Fibroblast of the aortic adventitia (primary cell): ENCODE measurements around the gene RNF8. TPM values are rescaled to one million over a fixed set of nuclear protein-coding genes. Genes with fewer than 3 reads are reported as not detected.
A peak's percentile ranks its signal among the peaks of the same experiment; 100 is the strongest.

Experiments
- DNase-seq: peaks from one replicate; pipeline ENCODE4 v3.0.0-alpha.2; 2010; ENCODE audit warnings: low read depth
- H3K4me3 ChIP-seq: 2 replicates; pipeline ENCODE4 v1.5.1; 2011; ENCODE audit warnings: low read depth, mild to moderate bottlenecking, control low read depth, low read length, moderate library complexity
- total RNA-seq: library from RNA; depleted of rRNA; stranded (reverse); fragments of >200 nt; gene quantifications from 2 replicates; pipeline ENCODE4 v1.2.3, GENCODE V29; 2012; ENCODE audit warnings: low replicate concordance
- TF ChIP-seq, protein P1 (sequence below): IDR thresholded peaks from 2 replicates; pipeline ENCODE4 v1.5.1; 2011; ENCODE audit warnings: mild to moderate bottlenecking, low read length, control low read depth, inconsistent platforms; ENCODE audit not compliant: insufficient read depth

Gene RNF8
- total RNA-seq, 1 donor, result 18.8 TPM

DNA sequence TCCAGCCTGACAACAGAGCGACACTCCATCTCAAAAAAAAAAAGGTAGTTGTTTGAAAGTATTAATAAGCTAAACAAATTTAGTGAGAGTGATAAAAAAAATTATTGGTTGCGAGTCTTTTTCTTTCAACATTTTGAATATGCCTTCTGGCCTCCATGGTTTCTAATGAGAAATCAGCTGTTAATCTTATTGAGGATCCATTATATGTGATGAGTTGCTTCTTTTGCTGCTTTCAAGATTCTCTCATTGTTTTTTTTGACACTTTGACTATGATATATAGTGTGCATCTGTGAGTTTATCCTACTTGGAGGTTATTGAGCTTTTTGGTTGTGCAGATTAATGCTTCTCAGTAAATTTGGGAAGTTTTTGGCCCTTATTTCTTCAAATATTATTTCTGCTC, 63.6 kb downstream of the RNF8 start:
- no peak for DNase-seq
- H3K4me3 ChIP-seq, result no peak overlapping the region
- TF ChIP-seq, protein P1, sequence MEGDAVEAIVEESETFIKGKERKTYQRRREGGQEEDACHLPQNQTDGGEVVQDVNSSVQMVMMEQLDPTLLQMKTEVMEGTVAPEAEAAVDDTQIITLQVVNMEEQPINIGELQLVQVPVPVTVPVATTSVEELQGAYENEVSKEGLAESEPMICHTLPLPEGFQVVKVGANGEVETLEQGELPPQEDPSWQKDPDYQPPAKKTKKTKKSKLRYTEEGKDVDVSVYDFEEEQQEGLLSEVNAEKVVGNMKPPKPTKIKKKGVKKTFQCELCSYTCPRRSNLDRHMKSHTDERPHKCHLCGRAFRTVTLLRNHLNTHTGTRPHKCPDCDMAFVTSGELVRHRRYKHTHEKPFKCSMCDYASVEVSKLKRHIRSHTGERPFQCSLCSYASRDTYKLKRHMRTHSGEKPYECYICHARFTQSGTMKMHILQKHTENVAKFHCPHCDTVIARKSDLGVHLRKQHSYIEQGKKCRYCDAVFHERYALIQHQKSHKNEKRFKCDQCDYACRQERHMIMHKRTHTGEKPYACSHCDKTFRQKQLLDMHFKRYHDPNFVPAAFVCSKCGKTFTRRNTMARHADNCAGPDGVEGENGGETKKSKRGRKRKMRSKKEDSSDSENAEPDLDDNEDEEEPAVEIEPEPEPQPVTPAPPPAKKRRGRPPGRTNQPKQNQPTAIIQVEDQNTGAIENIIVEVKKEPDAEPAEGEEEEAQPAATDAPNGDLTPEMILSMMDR, result no peak

DNA sequence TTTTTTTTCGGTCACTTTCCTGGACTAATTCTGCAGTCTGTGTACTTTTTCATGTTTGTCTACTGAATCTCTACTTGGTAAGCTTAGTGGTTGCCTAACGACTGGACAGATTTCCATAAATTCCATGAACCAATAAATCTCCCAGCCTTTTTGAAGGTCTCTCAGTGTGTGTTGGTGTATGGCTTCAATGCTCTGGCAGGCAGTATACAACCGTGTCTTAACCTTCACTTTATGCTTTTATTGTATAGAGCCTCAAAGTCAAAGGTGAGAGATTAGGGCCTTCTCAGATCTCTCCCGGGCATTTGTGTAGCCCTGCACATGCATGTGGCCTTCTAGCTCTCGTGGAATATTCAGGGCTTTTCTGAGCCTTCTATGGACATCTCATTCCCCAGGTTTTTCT, 64.9 kb downstream of the RNF8 start:
- DNase-seq, result no peak
- TF ChIP-seq, protein P1, result no peak
- no peak overlapping the region for H3K4me3 ChIP-seq

DNA sequence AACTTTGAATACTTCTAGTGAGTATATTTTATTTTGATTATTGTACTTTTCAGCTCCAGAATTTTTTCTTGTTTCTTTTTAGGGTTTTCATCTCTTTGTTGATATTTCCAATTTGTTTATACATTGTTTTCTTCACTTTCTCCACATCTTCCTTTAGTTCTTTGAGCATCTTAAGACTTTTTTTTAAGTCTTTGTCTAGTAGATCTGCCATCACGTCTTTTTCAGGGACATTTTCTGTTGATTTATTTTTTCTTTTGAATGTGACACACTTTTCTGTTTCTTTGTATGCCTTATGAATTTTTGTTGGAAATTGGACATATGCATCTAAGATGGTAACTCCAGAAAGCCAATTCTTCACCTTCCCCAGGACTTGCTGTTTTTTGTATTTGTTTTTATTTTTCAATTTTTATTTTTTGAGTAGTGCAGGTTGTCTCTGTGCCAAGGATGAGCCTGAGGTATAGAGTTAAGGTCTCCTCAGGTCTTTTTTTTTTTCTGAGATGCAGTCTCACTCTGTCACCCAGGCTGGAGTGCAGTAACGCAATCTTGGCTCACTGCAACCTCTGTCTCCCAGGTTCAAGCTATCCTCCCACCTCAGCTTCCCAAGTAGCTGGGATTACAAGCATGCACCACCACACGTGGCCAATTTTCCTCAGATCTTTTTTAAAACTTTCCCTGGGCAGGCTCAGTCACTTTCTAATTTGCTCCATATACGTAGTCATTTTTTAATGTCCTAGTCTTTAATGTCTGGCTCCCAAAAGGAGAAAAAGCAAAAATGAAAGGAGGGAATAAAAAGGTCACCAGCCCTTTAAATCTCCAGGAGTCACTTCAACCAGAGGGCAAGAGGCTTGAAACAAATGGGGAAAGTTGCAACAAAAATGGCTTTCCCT, 72.5 kb downstream of the RNF8 start:
- TF ChIP-seq, protein P1, result no peak
- DNase-seq, result no peak
- no peak overlapping the region for H3K4me3 ChIP-seq

DNA sequence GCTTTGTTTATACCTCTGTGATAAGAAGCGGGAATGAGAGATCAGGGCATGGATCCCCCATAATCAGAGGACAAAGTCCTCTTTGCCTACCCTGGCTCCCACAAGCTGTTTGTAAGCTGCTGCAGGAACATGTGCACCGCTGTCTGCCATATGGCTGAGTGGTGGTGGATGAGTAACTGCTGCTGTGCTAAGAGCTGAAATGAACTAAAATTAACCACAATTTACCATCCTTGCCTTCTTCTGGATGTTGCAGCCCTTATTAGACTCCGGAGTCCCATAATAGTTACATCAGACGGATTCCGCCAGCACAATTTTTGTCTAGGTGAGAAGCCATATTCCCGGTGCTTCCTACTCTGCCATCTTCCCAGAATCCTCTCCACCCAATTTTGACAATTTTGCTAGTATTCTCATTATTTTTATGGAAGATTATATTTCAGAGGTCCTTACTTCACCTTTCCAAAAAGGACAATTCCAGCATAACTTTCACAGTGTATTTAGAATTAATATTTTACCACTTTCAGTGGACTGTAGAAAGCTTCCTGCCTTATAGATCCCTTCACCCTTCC, 73.2 kb downstream of the RNF8 start:
- DNase-seq, result no peak
- H3K4me3 ChIP-seq, result no peak overlapping the region
- TF ChIP-seq, protein P1, result no peak

DNA sequence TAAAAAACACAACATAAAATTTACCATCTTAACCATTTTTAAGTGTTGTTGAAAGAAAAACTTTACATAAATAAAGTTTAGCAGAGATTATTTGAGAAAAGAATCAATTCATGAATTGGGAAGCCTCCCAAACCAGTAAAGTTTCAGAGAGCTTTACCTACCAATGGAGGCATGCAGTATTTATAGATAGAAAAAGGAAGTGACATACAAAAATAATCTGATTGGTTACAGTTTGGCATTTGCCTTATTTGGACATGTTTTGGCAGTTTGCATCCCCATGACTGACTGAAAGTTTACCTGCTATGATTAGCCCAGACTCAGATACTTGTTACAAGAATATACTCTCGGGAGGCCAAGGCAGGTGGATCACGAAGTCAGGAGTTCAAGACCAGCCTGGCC, 75.6 kb downstream of the RNF8 start:
- no peak overlapping the region for H3K4me3 ChIP-seq
- DNase-seq, result no peak
- TF ChIP-seq, protein P1, result no peak

DNA sequence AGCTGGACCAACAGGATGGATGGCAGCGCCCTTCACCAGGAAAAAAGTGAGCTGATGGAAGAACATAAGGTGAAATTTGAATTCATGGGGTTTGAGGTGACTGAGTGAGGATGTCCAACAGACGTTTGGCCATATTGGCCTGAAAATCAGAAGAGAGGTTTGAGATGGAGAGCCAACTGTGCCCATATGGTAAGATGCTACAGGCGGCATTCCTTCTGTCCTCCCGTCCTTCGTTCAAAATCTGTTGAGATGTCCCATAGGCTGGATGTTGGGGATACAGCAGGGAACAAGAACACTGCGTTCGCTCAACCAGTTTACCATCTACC, 78.8 kb downstream of the RNF8 start:
- TF ChIP-seq, protein P1, result no peak
- H3K4me3 ChIP-seq, result peak overlapping the region; percentile 95
- no peak for DNase-seq
